Measurements from ENCODE around the gene EPOP.

EPOP gene

DNA sequence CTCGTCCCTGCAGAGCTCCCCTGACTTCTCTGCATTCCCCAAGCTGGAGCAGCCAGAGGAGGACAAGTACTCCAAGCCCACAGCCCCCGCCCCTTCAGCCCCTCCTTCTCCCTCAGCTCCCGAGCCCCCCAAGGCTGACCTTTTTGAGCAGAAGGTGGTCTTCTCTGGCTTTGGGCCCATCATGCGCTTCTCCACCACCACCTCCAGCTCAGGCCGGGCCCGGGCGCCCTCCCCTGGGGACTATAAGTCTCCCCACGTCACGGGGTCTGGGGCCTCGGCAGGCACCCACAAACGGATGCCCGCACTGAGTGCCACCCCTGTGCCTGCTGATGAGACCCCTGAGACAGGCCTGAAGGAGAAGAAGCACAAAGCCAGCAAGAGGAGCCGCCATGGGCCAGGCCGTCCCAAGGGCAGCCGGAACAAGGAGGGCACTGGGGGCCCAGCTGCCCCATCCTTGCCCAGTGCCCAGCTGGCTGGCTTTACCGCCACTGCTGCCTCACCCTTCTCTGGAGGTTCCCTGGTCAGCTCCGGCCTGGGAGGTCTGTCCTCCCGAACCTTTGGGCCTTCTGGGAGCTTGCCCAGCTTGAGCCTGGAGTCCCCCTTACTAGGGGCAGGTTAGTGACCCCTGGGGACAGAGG lies 41.7 kb upstream of the EPOP start:
- H3K4me3 ChIP-seq (ENCODE audit: low read length in 2 of 2): no peak overlapping the region
- no peak overlapping the region for H3K14ac ChIP-seq (ENCODE audit: low read length)
- H2BK12ac ChIP-seq (ENCODE audit: low read length): no peak overlapping the region
- H3K4me2 ChIP-seq (ENCODE audit: insufficient read depth, low read length, poor library complexity, severe bottlenecking): no peak overlapping the region
- H3K4ac ChIP-seq (ENCODE audit: low read length): no peak overlapping the region
- H3K4me1 ChIP-seq (ENCODE audit: control insufficient read depth in 2 of 2, insufficient read depth in 1 of 2, low read depth in 1 of 2, low read length in 2 of 2): peaks cover 0 to 14% of the 10 kb centered on the region in 2 donors
- no peak overlapping the region for H3K27ac ChIP-seq (replicated peaks; ENCODE audit: low read length)
- no peak overlapping the region for H3K23ac ChIP-seq (ENCODE audit: low read depth, low read length, poor library complexity)
- peaks cover 10 to 96% of the 10 kb centered on the region in 2 donors for H3K36me3 ChIP-seq (replicated peaks in 1 of 2; ENCODE audit: control insufficient read depth in 2 of 2, insufficient read depth in 2 of 2, low read length in 2 of 2)
- no peak overlapping the region for H2BK15ac ChIP-seq (ENCODE audit: low read length)
- H3K27me3 ChIP-seq (ENCODE audit: control insufficient read depth in 3 of 3, insufficient read depth in 3 of 3, low read depth in 1 of 3, low read length in 3 of 3): peaks cover 0 to 20% (median 2%) of the 10 kb centered on the region in 3 experiments
- no peak overlapping the region for H4K8ac ChIP-seq (ENCODE audit: low read depth, low read length)
- no peak overlapping the region for H2BK5ac ChIP-seq (ENCODE audit: low read length)
- DNase-seq (ENCODE audit: low spot score): no peak
- no peak overlapping the region for H4K91ac ChIP-seq (ENCODE audit: low read depth, low read length, poor library complexity)
- no CpG with 5 or more reads among the region's 18 CpGs for WGBS, 2 donors (ENCODE audit: extremely low coverage in 2 of 2, insufficient read length in 2 of 2, insufficient replicate concordance in 1 of 2)
- no peaks in the 10 kb centered on the region for H3K79me1 ChIP-seq (ENCODE audit: low read depth, low read length)
- H2AFZ ChIP-seq (ENCODE audit: low read length): no peak overlapping the region
- H3K9ac ChIP-seq (ENCODE audit: low read depth, low read length, poor library complexity): no peak overlapping the region
- no peak overlapping the region for H2AK5ac ChIP-seq (ENCODE audit: low read depth, low read length)
- no peak overlapping the region for H3K18ac ChIP-seq (ENCODE audit: low read length)
- H3K9me3 ChIP-seq (replicated peaks in 1 of 2; ENCODE audit: control insufficient read depth in 2 of 2, insufficient read depth in 1 of 2, low read depth in 1 of 2, low read length in 2 of 2): no peaks in the 10 kb centered on the region
- H2BK120ac ChIP-seq (ENCODE audit: low read depth, low read length): no peak overlapping the region

GRCh38 chr17:38715216-38715943 lies 40.6 kb upstream of the EPOP start:
- H2AFZ ChIP-seq (ENCODE audit: low read length): no peak overlapping the region
- H2BK12ac ChIP-seq (ENCODE audit: low read length): no peak overlapping the region
- no peak overlapping the region for H3K4me3 ChIP-seq (ENCODE audit: low read length in 2 of 2)
- H3K27ac ChIP-seq (replicated peaks; ENCODE audit: low read length): no peak overlapping the region
- H3K27me3 ChIP-seq (ENCODE audit: control insufficient read depth in 3 of 3, insufficient read depth in 3 of 3, low read depth in 1 of 3, low read length in 3 of 3): peaks cover 0 to 12% (median 0%) of the 10 kb centered on the region in 3 experiments
- H3K79me1 ChIP-seq (ENCODE audit: low read depth, low read length): no peaks in the 10 kb centered on the region
- DNase-seq (ENCODE audit: low spot score): no peak
- H2AK5ac ChIP-seq (ENCODE audit: low read depth, low read length): no peak overlapping the region
- H3K9me3 ChIP-seq (replicated peaks in 1 of 2; ENCODE audit: control insufficient read depth in 2 of 2, insufficient read depth in 1 of 2, low read depth in 1 of 2, low read length in 2 of 2): no peaks in the 10 kb centered on the region
- WGBS, 2 donors (ENCODE audit: extremely low coverage in 2 of 2, insufficient read length in 2 of 2, insufficient replicate concordance in 1 of 2): no CpG with 5 or more reads among the region's 9 CpGs
- peaks cover 8 to 92% of the 10 kb centered on the region in 2 donors for H3K36me3 ChIP-seq (replicated peaks in 1 of 2; ENCODE audit: control insufficient read depth in 2 of 2, insufficient read depth in 2 of 2, low read length in 2 of 2)
- no peak overlapping the region for H4K8ac ChIP-seq (ENCODE audit: low read depth, low read length)
- H3K4me2 ChIP-seq (ENCODE audit: insufficient read depth, low read length, poor library complexity, severe bottlenecking): no peak overlapping the region
- H3K4me1 ChIP-seq (ENCODE audit: control insufficient read depth in 2 of 2, insufficient read depth in 1 of 2, low read depth in 1 of 2, low read length in 2 of 2): peaks cover 0 to 12% of the 10 kb centered on the region in 2 donors
- no peak overlapping the region for H2BK5ac ChIP-seq (ENCODE audit: low read length)
- H3K9ac ChIP-seq (ENCODE audit: low read depth, low read length, poor library complexity): no peak overlapping the region
- H3K4ac ChIP-seq (ENCODE audit: low read length): no peak overlapping the region
- H3K14ac ChIP-seq (ENCODE audit: low read length): no peak overlapping the region
- no peak overlapping the region for H2BK120ac ChIP-seq (ENCODE audit: low read depth, low read length)
- H3K18ac ChIP-seq (ENCODE audit: low read length): no peak overlapping the region
- no peak overlapping the region for H3K23ac ChIP-seq (ENCODE audit: low read depth, low read length, poor library complexity)
- no peak overlapping the region for H2BK15ac ChIP-seq (ENCODE audit: low read length)
- no peak overlapping the region for H4K91ac ChIP-seq (ENCODE audit: low read depth, low read length, poor library complexity)

- H2AK5ac ChIP-seq (ENCODE audit: low read depth, low read length): no peak overlapping the region
- no peaks in the 10 kb centered on the region for H3K9me3 ChIP-seq (replicated peaks in 1 of 2; ENCODE audit: control insufficient read depth in 2 of 2, insufficient read depth in 1 of 2, low read depth in 1 of 2, low read length in 2 of 2)
- peaks cover 0 to 3% of the 10 kb centered on the region in 2 donors for H3K4me1 ChIP-seq (ENCODE audit: control insufficient read depth in 2 of 2, insufficient read depth in 1 of 2, low read depth in 1 of 2, low read length in 2 of 2)
- no peak overlapping the region for H3K4me3 ChIP-seq (ENCODE audit: low read length in 2 of 2)
- no CpG with 5 or more reads among the region's 11 CpGs for WGBS, 2 donors (ENCODE audit: extremely low coverage in 2 of 2, insufficient read length in 2 of 2, insufficient replicate concordance in 1 of 2)
- H2BK5ac ChIP-seq (ENCODE audit: low read length): no peak overlapping the region
- no peak overlapping the region for H3K14ac ChIP-seq (ENCODE audit: low read length)
- no peak overlapping the region for H2BK120ac ChIP-seq (ENCODE audit: low read depth, low read length)
- peaks cover 11 to 91% of the 10 kb centered on the region in 2 donors for H3K36me3 ChIP-seq (replicated peaks in 1 of 2; ENCODE audit: control insufficient read depth in 2 of 2, insufficient read depth in 2 of 2, low read length in 2 of 2)
- no peak overlapping the region for H2BK15ac ChIP-seq (ENCODE audit: low read length)
- H4K8ac ChIP-seq (ENCODE audit: low read depth, low read length): no peak overlapping the region
- H3K18ac ChIP-seq (ENCODE audit: low read length): no peak overlapping the region
- H2AFZ ChIP-seq (ENCODE audit: low read length): no peak overlapping the region
- H3K4me2 ChIP-seq (ENCODE audit: insufficient read depth, low read length, poor library complexity, severe bottlenecking): no peak overlapping the region
- H3K9ac ChIP-seq (ENCODE audit: low read depth, low read length, poor library complexity): peak overlapping the region; percentile 15
- H4K91ac ChIP-seq (ENCODE audit: low read depth, low read length, poor library complexity): no peak overlapping the region
- no peak overlapping the region for H3K23ac ChIP-seq (ENCODE audit: low read depth, low read length, poor library complexity)
- no peaks in the 10 kb centered on the region for H3K27me3 ChIP-seq (ENCODE audit: control insufficient read depth in 3 of 3, insufficient read depth in 3 of 3, low read depth in 1 of 3, low read length in 3 of 3)
- no peak for DNase-seq (ENCODE audit: low spot score)
- H3K79me1 ChIP-seq (ENCODE audit: low read depth, low read length): no peaks in the 10 kb centered on the region
- H3K27ac ChIP-seq (replicated peaks; ENCODE audit: low read length): no peak overlapping the region
- no peak overlapping the region for H3K4ac ChIP-seq (ENCODE audit: low read length)
- no peak overlapping the region for H2BK12ac ChIP-seq (ENCODE audit: low read length)
Observed at GRCh38 chr17:38713456-38714075, 38.8 kb upstream of the EPOP start.

DNA sequence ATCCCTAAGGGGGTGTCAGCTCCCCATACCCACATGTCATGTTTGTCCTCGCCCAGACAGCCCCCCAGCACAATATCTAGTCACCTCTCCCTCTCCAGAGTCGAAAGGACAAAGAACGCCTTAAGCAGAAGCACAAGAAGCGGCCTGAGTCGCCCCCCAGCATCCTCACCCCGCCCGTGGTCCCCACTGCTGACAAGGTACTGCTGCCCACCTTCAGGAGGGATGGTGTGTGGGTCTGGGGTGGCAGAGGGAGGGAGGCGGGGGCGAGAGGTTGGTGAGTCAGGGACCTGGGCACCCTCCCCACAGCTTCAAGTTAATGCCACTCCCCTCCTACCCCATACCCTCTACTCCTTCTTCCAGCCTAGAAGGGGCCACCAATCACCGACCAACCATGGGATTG lies 37.8 kb upstream of the EPOP start:
- Histone ChIP-seq H3K27me3 (ENCODE audit: control insufficient read depth in 3 of 3, insufficient read depth in 3 of 3, low read depth in 1 of 3, low read length in 3 of 3) (no peaks in the 10 kb centered on the region), H2BK12ac (ENCODE audit: low read length) (no peak overlapping the region), H3K23ac (ENCODE audit: low read depth, low read length, poor library complexity) (no peak overlapping the region), H3K4me1 (ENCODE audit: control insufficient read depth in 2 of 2, insufficient read depth in 1 of 2, low read depth in 1 of 2, low read length in 2 of 2) (peaks cover 0 to 2% of the 10 kb centered on the region in 2 donors), H3K4me2 (ENCODE audit: insufficient read depth, low read length, poor library complexity, severe bottlenecking) (no peak overlapping the region), H3K4me3 (ENCODE audit: low read length in 2 of 2) (no peak overlapping the region), H4K8ac (ENCODE audit: low read depth, low read length) (no peak overlapping the region), H3K9ac (ENCODE audit: low read depth, low read length, poor library complexity) (peak overlapping the region; percentile 54), H2AK5ac (ENCODE audit: low read depth, low read length) (no peak overlapping the region), H3K79me1 (ENCODE audit: low read depth, low read length) (no peaks in the 10 kb centered on the region), H3K4ac (ENCODE audit: low read length) (no peak overlapping the region), H3K9me3 (replicated peaks in 1 of 2; ENCODE audit: control insufficient read depth in 2 of 2, insufficient read depth in 1 of 2, low read depth in 1 of 2, low read length in 2 of 2) (no peaks in the 10 kb centered on the region), H2BK120ac (ENCODE audit: low read depth, low read length) (no peak overlapping the region), H3K14ac (ENCODE audit: low read length) (no peak overlapping the region), H2BK15ac (ENCODE audit: low read length) (no peak overlapping the region), H2AFZ (ENCODE audit: low read length) (no peak overlapping the region), H3K27ac (replicated peaks; ENCODE audit: low read length) (no peak overlapping the region), H3K18ac (ENCODE audit: low read length) (no peak overlapping the region), H4K91ac (ENCODE audit: low read depth, low read length, poor library complexity) (no peak overlapping the region), H3K36me3 (replicated peaks in 1 of 2; ENCODE audit: control insufficient read depth in 2 of 2, insufficient read depth in 2 of 2, low read length in 2 of 2) (peaks cover 11 to 91% of the 10 kb centered on the region in 2 donors), H2BK5ac (ENCODE audit: low read length) (no peak overlapping the region)
- no CpG with 5 or more reads among the region's 10 CpGs for WGBS, 2 donors (ENCODE audit: extremely low coverage in 2 of 2, insufficient read length in 2 of 2, insufficient replicate concordance in 1 of 2)
- no peak for DNase-seq (ENCODE audit: low spot score)
